ENCODE measurements around the gene ADAM10. TPM values are rescaled to one million over a fixed set of nuclear protein-coding genes. Genes with fewer than 3 reads are reported as not detected.

ADAM10 gene
- total RNA-seq, 1 experiment from 2014 or later: 159 TPM

DNA sequence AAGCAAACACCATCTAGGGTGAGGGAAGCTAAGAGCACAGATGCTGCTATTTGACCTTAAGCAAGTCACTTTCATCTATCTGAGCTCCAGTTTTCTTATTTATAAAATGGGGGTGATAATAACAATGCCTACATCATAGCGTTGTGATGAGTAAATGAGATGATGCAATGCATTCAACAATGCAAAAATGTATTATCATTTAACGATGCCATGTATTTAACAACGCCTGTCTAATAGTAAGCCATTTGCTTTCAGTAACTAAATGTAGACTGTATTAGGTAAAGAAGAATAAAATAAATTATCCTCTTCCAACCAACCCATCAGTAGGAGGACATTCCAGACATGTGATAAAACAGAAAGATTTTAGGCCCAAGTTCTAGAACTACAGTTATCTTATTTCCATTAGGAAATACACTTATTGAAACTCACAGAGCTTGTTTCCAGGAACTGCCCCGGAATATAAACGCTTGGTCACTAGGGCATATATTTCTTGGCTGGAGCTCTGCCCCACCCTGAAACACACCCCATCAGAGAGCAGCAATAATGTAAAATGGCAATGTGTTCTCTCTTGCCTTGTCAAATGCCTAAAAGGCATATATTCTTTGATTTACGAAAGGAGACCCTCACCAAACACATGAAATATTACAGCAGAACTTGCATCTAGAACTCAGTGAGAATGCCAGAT, 189.5 kb downstream of the ADAM10 start:
- no peaks in the 10 kb centered on the region for H3K4me1 ChIP-seq (ENCODE audit: insufficient read depth, low read length)
- no peak for DNase-seq
- no peaks in the 10 kb centered on the region for H3K9me3 ChIP-seq (ENCODE audit: control insufficient read depth, low read depth, low read length)
- no peak overlapping the region for H3K56ac ChIP-seq (ENCODE audit: insufficient read length, low read depth, low read length)
- no peak overlapping the region for H2BK15ac ChIP-seq (ENCODE audit: low read depth, low read length)
- Mint-ChIP-seq H3K4me3 (no peak overlapping the region), H3K27ac (no peak overlapping the region; a peak in 1 of 7 replicates), H3K27me3 (ENCODE audit: low read depth) (no peaks in the 10 kb centered on the region), H3K9me3 (peaks cover 8 to 15% of the 10 kb centered on the region in 2 experiments; a peak in 4 of 5 replicates), H3K36me3 (ENCODE audit: insufficient read depth in 1 of 3, low read depth in 3 of 3) (peaks cover 0 to 15% (median 6%) of the 10 kb centered on the region in 3 experiments; a peak in 3 of 7 replicates), H3K4me1 (peaks cover 26 to 34% of the 10 kb centered on the region in 2 experiments)
- H3K4me2 ChIP-seq (ENCODE audit: insufficient read depth, insufficient read length, low read length): no peak overlapping the region
- no peak overlapping the region for H3K27ac ChIP-seq (ENCODE audit: insufficient read length, low read depth, low read length)
- H3K23ac ChIP-seq (ENCODE audit: insufficient read length, low read depth, low read length): no peak overlapping the region
- no peak overlapping the region for H3K14ac ChIP-seq (ENCODE audit: insufficient read depth, low read length)
- H3K18ac ChIP-seq (ENCODE audit: insufficient read length, low read depth, low read length): no peak overlapping the region
- whole genome bisulfite sequencing (ENCODE audit: extremely low coverage, insufficient read length, low lambda C conversion rate): no CpG with 5 or more reads among the region's 6 CpGs
- no peak overlapping the region for H2AK5ac ChIP-seq (ENCODE audit: insufficient read length, low read length)
- H4K91ac ChIP-seq (ENCODE audit: insufficient read length, low read depth, low read length): no peak overlapping the region
- H2BK20ac ChIP-seq (ENCODE audit: low read depth, low read length, poor library complexity, severe bottlenecking): no peak overlapping the region
- no peak overlapping the region for H2BK5ac ChIP-seq (ENCODE audit: insufficient read length, low read length)
- no peaks in the 10 kb centered on the region for H3K27me3 ChIP-seq (ENCODE audit: insufficient read depth, low read length)
- H4K5ac ChIP-seq (ENCODE audit: insufficient read length, low read depth, low read length): no peak overlapping the region
- H4K8ac ChIP-seq (replicated peaks; ENCODE audit: insufficient read length, low read depth, low read length): no peak overlapping the region
- no peak overlapping the region for H2BK12ac ChIP-seq (ENCODE audit: insufficient read length, low read depth, low read length)
- H2BK120ac ChIP-seq (ENCODE audit: low read depth, low read length, poor library complexity, severe bottlenecking): no peak overlapping the region
- H3K79me1 ChIP-seq (ENCODE audit: insufficient read depth, low read depth, low read length, poor library complexity, severe bottlenecking): no peaks in the 10 kb centered on the region
- H3K9ac ChIP-seq (ENCODE audit: extremely low read depth, insufficient read length, low read length): no peak overlapping the region
- H4K20me1 ChIP-seq (ENCODE audit: control insufficient read depth, insufficient read depth, insufficient read length): no peaks in the 10 kb centered on the region
- H3T11ph ChIP-seq (ENCODE audit: low read length): no peak overlapping the region
- TF ChIP-seq, protein P1, sequence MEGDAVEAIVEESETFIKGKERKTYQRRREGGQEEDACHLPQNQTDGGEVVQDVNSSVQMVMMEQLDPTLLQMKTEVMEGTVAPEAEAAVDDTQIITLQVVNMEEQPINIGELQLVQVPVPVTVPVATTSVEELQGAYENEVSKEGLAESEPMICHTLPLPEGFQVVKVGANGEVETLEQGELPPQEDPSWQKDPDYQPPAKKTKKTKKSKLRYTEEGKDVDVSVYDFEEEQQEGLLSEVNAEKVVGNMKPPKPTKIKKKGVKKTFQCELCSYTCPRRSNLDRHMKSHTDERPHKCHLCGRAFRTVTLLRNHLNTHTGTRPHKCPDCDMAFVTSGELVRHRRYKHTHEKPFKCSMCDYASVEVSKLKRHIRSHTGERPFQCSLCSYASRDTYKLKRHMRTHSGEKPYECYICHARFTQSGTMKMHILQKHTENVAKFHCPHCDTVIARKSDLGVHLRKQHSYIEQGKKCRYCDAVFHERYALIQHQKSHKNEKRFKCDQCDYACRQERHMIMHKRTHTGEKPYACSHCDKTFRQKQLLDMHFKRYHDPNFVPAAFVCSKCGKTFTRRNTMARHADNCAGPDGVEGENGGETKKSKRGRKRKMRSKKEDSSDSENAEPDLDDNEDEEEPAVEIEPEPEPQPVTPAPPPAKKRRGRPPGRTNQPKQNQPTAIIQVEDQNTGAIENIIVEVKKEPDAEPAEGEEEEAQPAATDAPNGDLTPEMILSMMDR (conservative IDR thresholded peaks at IDR 0.05): no peak
- H3K4ac ChIP-seq (ENCODE audit: low read depth, low read length): no peak overlapping the region
- H3K79me2 ChIP-seq (ENCODE audit: insufficient read depth, low read length): no peaks in the 10 kb centered on the region
- no peaks in the 10 kb centered on the region for H3K23me2 ChIP-seq (ENCODE audit: insufficient read length, low read depth, low read length, poor library complexity, severe bottlenecking)
- H2AFZ ChIP-seq (ENCODE audit: low read length): no peak overlapping the region

Measured in H9 (cell line).